DND-41 (cell line): ENCODE measurements around the gene OR2A7.
A peak's percentile ranks its signal among the peaks of the same experiment; 100 is the strongest.
"Not testable (repeated sequence)": the region's sequence is repeated elsewhere in the genome, so short reads cannot be mapped to it uniquely, and the experiment has no call there.

ENCODE experiments used
- ATAC-seq: fragments of 200-7000 bp; cut with Tn5 transposase; 3 replicates; pipeline ENCODE4 v1.9.1; 2021; ENCODE audit warnings: low read depth; ENCODE audit not compliant: insufficient read depth
- DNase-seq: peaks from one replicate; pipeline ENCODE4 v3.0.0-alpha.2; 2020
- H2AFZ ChIP-seq: 2 replicates; pipeline ENCODE4 v1.6.0; 2012; ENCODE audit warnings: low read depth, low read length
- H3K27ac ChIP-seq: 2 replicates; pipeline ENCODE4 v1.5.1; 2012; ENCODE audit warnings: low read length, inconsistent platforms
- H3K27me3 ChIP-seq: fragments of 200-600 bp; sonication (generic); 2 replicates; pipeline ENCODE4 v1.6.0; 2012; ENCODE audit warnings: low read length, mild to moderate bottlenecking, inconsistent platforms; ENCODE audit not compliant: insufficient read depth, poor library complexity
- H3K36me3 ChIP-seq: 2 replicates; pipeline ENCODE4 v1.5.1; 2012; ENCODE audit warnings: low read length, inconsistent platforms; ENCODE audit not compliant: insufficient read depth
- H3K4me1 ChIP-seq: 2 replicates; pipeline ENCODE4 v1.5.1; 2012; ENCODE audit warnings: mild to moderate bottlenecking, low read length; ENCODE audit not compliant: insufficient read depth
- H3K4me2 ChIP-seq: 2 replicates; pipeline ENCODE4 v1.6.0; 2012; ENCODE audit warnings: mild to moderate bottlenecking, moderate library complexity, low read length, inconsistent platforms; ENCODE audit not compliant: insufficient read depth
- H3K4me3 ChIP-seq, 2 experiments: fragments of 200-600 bp in 1 of 2; shearing (Covaris generic) in 1 of 2; 2 replicates each; pipeline ENCODE4 v1.5.1; 2012 to 2016; ENCODE audit warnings: inconsistent platforms in 2 of 2, low read length in 2 of 2, mild to moderate bottlenecking in 2 of 2, low read depth in 1 of 2, moderate library complexity in 1 of 2
- H3K79me2 ChIP-seq: 2 replicates; pipeline ENCODE4 v1.6.0; 2012; ENCODE audit warnings: low read length, inconsistent platforms; ENCODE audit not compliant: insufficient read depth
- H3K9ac ChIP-seq: 2 replicates; pipeline ENCODE4 v1.6.0; 2012; ENCODE audit warnings: low read depth, mild to moderate bottlenecking, inconsistent platforms, low read length, moderate library complexity
- H3K9me3 ChIP-seq: 2 replicates; pipeline ENCODE4 v1.5.1; 2012; ENCODE audit warnings: low read length, moderate library complexity, mild to moderate bottlenecking, inconsistent platforms; ENCODE audit not compliant: insufficient read depth, severe bottlenecking
- H4K20me1 ChIP-seq: 2 replicates; pipeline ENCODE4 v1.6.0; 2012; ENCODE audit warnings: low read length; ENCODE audit not compliant: insufficient read depth

Gene OR2A7

GRCh38 chr7:144293794-144294499, 29.4 kb upstream of the OR2A7 start:
- not testable (repeated sequence) for H3K4me3 ChIP-seq, ATAC-seq, H3K9ac ChIP-seq, H3K27me3 ChIP-seq, H3K27ac ChIP-seq, H3K4me2 ChIP-seq, H2AFZ ChIP-seq, H4K20me1 ChIP-seq, H3K9me3 ChIP-seq, H3K4me1 ChIP-seq, H3K79me2 ChIP-seq, H3K36me3 ChIP-seq, DNase-seq

GRCh38 chr7:144292384-144293161, 28.0 kb upstream of the OR2A7 start:
- not testable (repeated sequence) for H4K20me1 ChIP-seq, H3K4me3 ChIP-seq, ATAC-seq, H3K9me3 ChIP-seq, H3K9ac ChIP-seq, H3K27me3 ChIP-seq, H2AFZ ChIP-seq, H3K79me2 ChIP-seq, H3K4me2 ChIP-seq, H3K27ac ChIP-seq, DNase-seq, H3K4me1 ChIP-seq, H3K36me3 ChIP-seq

- H4K20me1 ChIP-seq, H3K36me3 ChIP-seq, H3K9ac ChIP-seq, H3K4me2 ChIP-seq, H3K4me1 ChIP-seq, H3K27me3 ChIP-seq, DNase-seq, H3K9me3 ChIP-seq, H2AFZ ChIP-seq, H3K27ac ChIP-seq, H3K79me2 ChIP-seq, H3K4me3 ChIP-seq: not testable (repeated sequence)
- ATAC-seq: peak; percentile 19; the same call in 1 of the 3 replicates
These were observed 27.0 kb upstream of the OR2A7 start for GRCh38 chr7:144291607-144292006.

GRCh38 chr7:144287171-144287784, 22.7 kb upstream of the OR2A7 start:
- not testable (repeated sequence) for H3K4me3 ChIP-seq, H3K4me1 ChIP-seq, H3K27me3 ChIP-seq, H3K27ac ChIP-seq, H2AFZ ChIP-seq, H3K4me2 ChIP-seq, ATAC-seq, H3K36me3 ChIP-seq, H4K20me1 ChIP-seq, H3K9ac ChIP-seq, DNase-seq, H3K79me2 ChIP-seq, H3K9me3 ChIP-seq

- H3K79me2 ChIP-seq, H3K27me3 ChIP-seq, ATAC-seq, H3K9ac ChIP-seq, H3K9me3 ChIP-seq, DNase-seq, H3K27ac ChIP-seq, H3K4me1 ChIP-seq, H3K4me2 ChIP-seq, H3K4me3 ChIP-seq, H4K20me1 ChIP-seq, H2AFZ ChIP-seq, H3K36me3 ChIP-seq: not testable (repeated sequence)
These were observed 19.1 kb upstream of the OR2A7 start for GRCh38 chr7:144283716-144284115.

- H4K20me1 ChIP-seq, H3K4me2 ChIP-seq, H3K4me1 ChIP-seq, DNase-seq, H3K9ac ChIP-seq, H3K9me3 ChIP-seq, H2AFZ ChIP-seq, H3K27ac ChIP-seq, H3K27me3 ChIP-seq, H3K4me3 ChIP-seq, H3K79me2 ChIP-seq, ATAC-seq, H3K36me3 ChIP-seq: not testable (repeated sequence)
These were observed 17.9 kb upstream of the OR2A7 start for GRCh38 chr7:144282490-144282889.

- not testable (repeated sequence) for H3K4me1 ChIP-seq, H4K20me1 ChIP-seq, DNase-seq, H3K4me2 ChIP-seq, H3K36me3 ChIP-seq, H3K9me3 ChIP-seq, H3K27ac ChIP-seq, H3K4me3 ChIP-seq, ATAC-seq, H3K79me2 ChIP-seq, H3K9ac ChIP-seq, H2AFZ ChIP-seq, H3K27me3 ChIP-seq
These were observed 17.4 kb upstream of the OR2A7 start for GRCh38 chr7:144281981-144282380.

- H3K4me3 ChIP-seq, H3K27me3 ChIP-seq, H2AFZ ChIP-seq, H3K9ac ChIP-seq, H3K4me1 ChIP-seq, H3K79me2 ChIP-seq, H4K20me1 ChIP-seq, H3K27ac ChIP-seq, DNase-seq, H3K4me2 ChIP-seq, H3K36me3 ChIP-seq, H3K9me3 ChIP-seq: not testable (repeated sequence)
- ATAC-seq: 0 out of 3 replicates have a peak, but pooled peaks have one; percentile 27
These were observed 15.4 kb upstream of the OR2A7 start for GRCh38 chr7:144280010-144280409.
